GM19025 (cell line): Measurements from ENCODE around the gene CYP27C1.
"Not testable (repeated sequence)": the region's sequence is repeated elsewhere in the genome, so short reads cannot be mapped to it uniquely, and the experiment has no call there.

Source experiments
- ATAC-seq: cut with Tn5 transposase; IDR thresholded peaks from one replicate; pipeline ENCODE4 v1.9.1; 2021; ENCODE audit warnings: mild to moderate bottlenecking, low read depth, moderate library complexity; ENCODE audit not compliant: unreplicated experiment

Gene CYP27C1

DNA sequence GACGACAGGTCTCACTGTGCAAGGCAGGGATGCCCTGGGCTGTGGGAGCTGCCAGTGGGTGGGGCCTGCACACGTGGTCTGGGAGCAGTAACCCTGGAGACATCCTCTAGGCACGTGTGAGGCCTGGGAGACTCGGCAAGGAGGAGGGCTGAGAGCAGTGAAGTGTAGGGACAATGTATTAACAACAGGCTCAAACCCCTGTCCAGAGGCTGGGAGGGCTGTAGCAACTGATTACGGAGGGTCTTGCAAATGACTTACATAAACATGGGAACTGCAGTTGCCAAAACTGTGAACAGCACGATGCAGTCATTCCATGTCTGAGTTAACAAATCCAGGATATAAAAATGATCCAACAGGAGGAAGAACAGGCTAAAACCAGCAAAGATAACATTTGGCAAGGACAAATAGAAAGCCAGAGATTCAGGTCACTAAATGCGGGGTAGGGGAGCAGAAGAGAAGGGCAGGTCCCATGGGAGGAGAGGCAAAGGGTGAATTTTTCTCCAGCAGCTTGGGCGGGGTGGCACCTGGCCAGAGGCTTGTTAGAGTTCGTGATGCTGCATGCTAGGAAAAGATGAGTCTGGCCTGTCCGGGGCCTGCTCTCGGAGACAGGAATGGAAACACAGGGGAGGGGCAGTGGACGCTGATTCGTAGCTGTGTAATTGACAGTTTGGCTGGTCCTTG, 44.9 kb downstream of the CYP27C1 start:
- ATAC-seq, result no peak

DNA sequence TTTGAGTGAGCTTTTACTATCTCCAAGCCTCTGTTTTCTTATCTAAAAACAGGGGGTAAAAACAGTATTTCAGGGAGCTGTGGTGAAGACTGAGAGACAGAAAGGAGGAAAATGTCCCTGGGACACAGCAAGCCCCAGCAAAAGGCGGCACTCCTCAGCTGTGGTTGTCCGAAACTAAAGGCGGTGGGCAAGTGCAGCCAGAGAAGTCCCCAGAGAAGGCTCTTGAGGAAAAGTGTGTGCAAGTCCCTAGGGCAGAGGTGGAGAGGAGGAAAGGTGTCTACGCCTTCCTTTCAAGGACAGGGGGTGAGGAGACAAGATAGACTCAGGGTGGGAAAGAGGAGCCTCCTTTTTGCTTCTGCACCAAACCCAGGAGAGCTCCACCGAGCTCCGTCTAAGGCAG, 45.5 kb downstream of the CYP27C1 start:
- no peak for ATAC-seq

DNA sequence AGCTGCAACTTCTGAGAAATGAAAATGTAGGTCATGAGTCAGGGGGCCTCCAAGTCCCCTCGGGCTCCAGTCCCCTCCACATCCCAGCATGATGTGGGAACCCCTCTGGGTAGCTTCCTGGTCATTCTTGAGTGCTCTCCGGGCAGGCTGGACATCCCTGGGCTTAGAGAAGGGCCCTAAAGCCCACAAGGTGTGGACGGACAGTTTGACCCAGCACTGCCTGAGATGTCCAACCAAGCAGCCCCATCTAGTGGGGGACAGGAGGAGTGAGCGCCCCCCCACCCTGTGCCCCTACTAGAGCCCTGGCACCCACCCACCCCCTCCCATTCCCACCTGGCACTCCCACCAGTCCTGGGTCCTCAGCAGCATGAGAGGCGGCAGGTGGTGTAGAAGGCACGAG, 46.0 kb downstream of the CYP27C1 start:
- ATAC-seq, result no peak

DNA sequence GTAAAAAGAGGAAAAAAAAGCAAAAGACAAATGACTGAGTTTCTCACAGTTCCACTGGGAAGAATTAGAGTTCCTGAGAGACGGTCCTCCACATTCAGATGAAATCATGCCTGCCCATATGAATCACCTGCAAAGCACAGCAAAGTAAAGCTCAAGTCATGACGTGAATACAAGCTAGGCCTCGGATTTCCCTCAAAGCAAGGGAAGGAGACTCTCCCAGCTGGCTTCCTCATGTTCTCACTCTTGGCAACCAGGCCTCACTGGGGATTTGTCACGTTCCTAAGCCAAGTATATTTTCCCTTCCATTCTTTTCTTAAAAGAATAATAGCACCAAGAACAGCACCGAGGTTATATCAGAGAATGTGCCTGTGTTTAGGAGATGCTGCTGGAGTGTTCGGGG, 47.0 kb downstream of the CYP27C1 start:
- no peak for ATAC-seq

DNA sequence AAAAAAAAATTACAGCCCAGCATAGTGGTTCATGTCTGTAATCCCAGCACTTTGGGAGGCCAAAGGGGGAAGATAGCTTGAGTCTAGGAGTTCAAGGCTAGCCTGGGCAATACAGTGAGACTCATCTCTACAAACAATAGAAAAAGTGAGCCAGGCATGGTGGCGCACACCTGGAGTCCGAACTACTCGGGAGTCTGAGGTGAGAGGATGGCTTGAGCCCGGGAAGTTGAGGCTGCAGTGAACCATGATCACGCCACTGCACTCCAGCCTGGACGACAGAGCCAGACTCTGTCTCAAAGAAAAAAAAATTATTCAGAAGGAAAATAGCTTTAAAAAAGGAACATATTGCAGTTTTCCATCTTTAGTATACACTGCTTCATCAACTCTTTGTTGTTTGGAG, 47.8 kb downstream of the CYP27C1 start:
- ATAC-seq, result no peak

DNA sequence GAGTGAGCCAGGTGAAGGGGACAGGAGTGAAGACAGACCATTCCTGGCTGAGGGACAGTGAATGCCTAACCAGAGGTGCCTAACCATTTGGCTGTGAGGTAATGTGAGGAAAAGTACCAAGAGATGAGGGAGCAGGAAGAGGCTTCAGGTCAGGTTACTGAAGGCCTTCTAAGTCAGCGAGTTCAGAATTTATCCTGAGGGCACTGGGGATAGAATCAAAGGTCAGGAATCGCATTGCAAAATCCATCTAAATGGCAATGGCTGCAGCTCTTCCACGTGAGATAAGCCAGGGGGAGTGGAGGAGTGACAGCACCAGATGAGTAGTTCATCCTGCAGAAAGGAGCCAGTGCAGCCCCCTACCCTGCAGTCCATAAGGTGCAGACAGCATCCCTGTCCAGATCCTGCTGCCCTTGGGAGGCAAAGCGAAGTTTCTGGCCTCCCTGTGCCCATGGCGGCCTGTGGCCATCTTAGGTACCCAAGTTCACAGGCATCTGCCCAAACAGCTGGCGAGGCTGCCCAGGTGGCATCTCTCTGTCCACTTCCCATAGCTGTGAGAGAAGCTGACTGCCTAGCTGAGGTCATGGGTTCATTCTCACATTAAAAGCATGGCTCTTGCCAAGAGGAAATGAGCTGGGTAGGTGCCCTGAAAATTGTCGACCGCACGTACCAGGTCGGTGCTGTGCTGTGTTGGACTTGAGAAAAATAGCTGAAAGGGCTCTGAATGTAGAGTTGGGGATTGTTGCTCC, 49.5 kb downstream of the CYP27C1 start:
- no peak for ATAC-seq

DNA sequence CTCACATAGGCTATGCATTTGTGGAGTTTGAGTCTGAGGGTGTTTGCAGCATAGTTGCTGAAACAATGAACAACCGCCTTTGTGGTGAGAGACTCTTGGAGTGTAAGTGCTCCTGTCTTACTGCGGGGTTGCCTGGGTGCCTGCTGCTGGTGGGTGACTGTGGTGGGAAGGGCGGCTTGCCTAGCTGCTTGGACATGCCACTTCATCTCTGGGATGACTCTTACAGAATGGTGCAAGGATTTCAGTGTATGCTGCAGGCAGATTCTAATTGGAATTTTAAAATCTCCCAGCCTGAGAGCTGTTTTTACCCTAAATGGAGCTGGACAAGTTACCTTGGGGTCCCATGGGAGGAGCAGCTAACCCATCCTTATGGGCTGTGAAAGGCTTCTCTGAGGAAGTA, 50.1 kb downstream of the CYP27C1 start:
- ATAC-seq, result no peak

DNA sequence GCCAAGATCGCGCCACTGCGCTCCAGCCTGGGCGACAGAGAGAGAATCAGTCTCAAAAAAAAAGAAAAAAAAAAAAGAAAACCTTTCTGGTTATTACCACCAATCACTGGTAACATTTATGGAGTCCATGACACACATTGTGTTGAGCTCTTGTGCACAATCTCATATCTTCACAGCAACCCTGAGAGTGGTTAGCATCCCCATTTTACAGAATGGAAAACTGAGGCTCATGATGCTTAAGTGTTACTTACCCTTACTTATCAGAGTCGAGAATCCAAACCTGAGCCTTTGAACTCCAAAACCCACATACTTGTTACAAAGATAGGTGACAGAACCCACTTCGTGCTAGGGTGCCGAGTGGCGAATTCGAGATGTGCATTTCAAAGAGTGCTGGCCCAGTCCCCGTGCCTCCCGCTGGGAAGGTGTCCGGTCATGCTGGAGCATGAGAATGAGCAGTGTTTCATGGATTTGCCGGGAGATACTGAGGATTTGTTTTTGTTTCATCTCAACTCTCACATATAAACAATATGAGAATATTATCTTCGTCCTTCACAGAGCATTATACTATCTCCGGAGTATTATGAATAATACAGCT, 50.9 kb downstream of the CYP27C1 start:
- ATAC-seq, result no peak

DNA sequence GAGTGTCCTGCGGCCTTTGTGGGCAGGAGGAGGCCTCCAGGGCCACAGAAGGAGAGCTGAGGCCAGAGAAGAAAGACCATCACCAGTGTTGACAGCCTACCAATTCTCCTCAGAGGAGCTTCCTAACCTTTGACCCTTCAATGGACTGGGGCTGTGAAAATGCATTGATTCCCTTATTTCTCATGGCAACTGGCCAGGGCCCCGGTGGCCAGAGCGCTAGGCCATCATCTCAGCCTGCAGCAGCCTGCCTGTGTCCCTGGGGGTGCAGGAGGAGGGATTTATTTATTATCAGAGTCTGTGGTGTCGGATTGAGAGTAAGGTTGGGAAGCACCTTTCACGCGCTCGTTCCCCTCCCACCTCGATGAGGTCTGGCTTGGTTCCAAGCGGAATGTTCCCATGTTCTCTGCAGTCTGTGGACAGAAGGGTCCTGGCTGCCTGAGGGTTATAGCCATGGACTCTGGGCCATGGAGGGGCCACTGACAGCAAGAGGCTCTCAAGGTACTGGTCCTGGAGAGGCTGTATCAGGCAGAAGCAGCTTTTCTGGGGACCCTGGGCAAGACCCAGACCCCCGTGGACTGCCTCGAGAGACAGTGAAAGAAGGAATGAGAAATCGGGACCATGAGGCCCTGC, 53.8 kb downstream of the CYP27C1 start:
- ATAC-seq, result no peak

DNA sequence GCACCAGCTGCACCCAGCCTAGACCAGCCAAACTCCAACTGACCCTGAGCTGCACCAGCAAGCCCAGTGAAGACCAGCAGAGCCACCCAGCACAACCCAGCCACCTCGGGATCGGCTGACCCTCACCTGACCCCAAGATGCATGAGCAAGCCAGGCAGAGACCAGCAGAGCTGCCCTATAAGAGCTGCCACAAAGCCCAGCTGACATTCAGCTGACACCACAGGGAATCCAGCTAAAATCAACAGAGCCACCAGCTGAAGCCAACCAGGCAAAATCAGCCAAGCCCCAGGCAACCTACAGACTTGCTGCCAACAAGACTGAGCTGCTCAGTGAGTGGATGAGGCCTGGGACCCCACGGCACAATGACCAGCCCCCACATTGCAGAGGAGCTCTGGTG, 54.6 kb downstream of the CYP27C1 start:
- no peak for ATAC-seq

DNA sequence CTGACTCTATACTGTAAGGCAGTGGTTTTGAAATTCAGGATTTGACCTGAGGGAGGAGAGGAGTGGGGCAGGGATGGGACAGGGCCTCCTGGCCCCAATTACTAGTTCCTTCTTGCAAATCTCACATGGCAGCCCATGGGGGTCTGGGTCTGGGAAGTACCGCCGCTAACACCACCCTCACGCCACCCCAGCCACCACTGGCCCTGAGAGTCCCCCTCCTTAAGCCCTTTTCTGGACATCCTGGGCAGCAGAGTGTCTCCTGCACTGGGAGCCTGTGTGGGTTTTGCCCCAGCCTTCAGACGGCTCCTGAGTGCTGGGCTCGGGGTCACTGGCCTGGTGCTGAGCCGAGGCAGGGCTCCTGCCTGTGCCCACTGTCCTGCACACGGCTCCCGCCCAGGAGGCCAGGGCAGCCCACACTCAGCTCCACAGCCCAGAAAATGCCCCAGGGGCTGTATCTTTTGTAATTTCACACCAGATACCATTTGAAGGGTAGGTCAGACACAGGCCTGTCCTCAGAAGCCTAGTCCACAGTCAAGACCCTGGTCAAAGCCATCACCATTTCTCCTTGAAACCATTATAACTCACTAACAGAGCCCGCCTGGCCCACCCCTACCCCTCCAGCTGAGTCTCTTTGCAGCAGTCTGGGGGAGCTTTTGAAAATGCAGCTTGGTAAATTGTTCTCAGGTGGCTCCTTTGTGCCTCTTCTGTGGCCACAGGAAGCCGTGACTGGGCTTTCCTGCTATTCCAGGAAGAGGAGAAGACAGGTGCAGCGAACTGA, 55.1 kb downstream of the CYP27C1 start:
- ATAC-seq, result no peak

DNA sequence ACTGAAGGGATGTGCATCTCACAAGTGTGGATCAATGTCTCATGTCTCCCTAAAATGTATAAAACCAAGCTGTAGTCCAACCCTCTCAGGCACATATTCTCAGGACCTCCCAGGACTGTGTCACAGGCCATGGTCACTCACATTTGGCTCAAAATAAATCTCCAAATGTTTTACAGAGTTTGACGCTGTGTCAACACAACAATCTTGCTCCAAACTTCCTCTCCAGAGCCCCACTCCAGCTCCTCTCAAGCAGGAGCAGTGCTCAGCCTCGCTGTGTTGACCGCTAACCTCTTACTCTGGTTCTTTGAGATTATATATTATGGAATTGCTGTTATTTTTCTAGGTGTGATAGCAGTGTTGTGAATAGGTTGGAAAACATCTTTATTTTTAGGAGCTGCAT, 56.2 kb downstream of the CYP27C1 start:
- no peak for ATAC-seq

DNA sequence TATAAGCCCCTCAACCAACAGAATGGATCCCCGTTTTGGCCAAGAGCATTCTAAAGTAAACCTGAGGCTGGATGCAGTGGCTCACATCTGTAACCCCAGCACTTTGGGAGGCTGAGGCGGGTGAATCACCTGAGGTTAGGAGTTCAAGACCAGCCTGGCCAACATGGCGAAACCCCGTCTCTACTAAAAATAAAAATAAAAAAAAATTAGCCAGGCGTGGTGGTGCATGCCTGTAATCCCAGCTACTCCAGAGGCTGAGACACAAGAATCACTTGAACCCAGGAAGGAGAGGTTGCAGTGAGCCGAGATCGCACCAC, 57.1 kb downstream of the CYP27C1 start:
- ATAC-seq, result not testable (repeated sequence)

DNA sequence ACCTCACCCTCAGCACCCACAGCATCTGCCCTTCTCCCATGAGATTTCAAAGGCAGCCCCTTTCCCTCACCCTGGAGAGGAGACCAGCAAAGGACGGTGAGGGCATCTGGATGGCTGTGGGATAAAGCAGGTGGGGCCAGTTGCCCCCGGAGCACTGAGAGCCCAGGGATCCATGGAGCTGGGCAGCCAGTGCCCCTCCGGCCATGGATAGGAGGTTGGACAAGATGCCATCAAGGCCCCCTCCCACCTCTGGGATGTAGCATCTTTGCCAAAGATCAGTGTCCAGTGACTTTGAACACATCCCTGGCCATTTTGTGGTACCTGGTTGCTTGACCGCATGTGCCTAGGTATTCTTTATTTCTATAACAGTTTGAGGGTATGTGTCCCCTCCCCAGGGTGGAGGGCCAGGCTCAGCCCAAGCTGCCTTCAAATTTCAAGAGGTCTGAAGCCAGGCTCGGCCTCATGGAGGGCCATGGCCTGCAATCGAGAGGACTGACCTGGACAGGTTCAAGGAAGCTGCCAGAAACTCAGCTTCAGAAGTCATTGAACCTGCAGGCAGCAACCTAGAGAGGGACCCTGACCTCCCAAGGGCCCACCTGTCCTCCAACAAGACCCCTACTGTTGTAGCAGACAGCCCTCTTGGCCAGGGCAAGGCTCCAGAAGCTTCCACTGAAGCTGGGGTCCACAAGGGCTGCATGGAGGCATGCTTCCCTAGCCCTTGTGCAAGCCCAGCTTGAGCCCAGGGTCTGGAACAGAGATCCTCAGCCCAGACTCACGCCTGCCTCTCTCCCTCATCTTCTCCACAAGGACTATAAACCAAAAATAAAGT, 57.6 kb downstream of the CYP27C1 start:
- ATAC-seq, result no peak

DNA sequence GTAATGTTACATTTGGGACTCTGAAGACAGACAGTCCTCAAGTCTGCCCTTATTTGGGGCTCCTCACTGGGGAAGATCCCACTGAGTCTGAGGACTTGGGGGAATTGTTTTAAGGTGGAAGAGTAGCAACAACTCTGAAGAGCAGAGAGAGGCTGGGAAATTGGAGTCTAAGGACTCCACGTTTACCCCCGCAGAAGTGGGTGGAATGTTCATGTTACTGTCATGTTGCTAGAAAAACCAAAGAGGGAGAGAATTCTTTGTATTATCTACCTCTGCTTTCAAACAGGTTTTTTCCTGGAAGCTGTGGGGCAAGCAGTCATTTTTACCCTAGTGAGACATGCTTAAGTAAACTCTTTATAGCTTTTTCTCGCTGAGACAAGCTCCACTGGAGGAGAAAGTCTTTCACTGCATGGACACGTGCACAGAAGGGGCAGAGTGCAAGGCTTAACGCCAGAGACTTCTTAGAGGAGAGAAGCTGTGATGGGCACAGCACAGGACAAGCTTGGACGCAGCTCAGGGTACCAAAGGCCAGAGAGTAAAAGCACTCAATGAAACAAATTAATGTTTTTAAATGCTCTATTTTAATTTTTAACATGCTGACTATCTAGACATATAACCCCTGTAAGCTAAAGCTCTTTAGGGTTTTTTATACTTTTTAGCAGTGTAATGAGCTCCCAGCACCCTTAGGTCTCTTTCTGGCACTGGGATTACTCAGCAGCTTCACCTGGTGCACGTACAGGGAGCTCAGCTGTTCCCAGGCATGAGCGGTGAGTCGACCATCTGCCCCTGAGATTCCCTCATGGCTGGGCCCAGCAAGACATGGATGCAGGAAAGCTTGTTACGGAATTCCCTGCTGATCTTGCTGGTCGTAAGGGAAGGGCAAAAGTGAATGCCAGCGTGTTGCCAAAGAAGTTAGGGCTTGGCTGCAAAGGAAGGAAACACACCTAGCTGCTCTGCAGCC, 58.6 kb downstream of the CYP27C1 start:
- no peak for ATAC-seq

DNA sequence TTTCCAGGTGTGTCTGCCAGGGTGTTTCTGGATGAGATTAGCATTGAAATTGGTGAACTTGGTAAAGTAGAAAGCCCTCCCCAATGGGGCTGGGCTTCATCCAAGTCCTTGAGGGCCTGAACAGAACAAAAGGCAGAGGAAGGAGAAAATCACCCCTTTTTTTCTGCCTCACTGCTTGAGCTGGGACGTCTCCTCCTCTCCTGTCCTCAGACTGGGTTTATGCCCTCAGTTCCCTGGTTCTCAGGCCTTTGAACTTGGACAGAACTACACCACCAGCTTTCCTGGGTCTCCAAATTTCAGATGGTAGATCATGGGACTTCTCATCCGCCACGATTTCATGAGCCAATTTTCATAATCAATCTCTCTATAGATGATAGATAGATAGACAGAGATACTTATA, 59.4 kb downstream of the CYP27C1 start:
- ATAC-seq, result no peak

DNA sequence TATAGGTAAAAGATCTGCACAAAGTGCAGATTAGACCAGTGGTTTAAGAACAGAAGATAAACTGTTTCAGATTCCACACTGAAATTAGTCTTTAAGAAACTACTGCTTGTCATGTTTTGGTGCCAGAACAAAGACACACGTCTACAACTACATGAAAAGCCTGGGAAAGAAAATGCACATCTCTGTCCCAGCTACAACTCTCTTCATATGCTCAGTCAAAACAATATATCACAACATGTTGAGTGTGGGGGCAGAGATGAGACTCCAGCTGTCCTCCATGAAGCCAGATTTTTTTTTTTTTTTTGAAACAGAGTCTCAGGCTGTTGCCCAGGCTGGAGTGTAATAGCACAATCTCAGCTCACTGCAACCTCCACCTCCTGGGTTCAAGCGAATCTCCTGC, 60.6 kb downstream of the CYP27C1 start:
- no peak for ATAC-seq

DNA sequence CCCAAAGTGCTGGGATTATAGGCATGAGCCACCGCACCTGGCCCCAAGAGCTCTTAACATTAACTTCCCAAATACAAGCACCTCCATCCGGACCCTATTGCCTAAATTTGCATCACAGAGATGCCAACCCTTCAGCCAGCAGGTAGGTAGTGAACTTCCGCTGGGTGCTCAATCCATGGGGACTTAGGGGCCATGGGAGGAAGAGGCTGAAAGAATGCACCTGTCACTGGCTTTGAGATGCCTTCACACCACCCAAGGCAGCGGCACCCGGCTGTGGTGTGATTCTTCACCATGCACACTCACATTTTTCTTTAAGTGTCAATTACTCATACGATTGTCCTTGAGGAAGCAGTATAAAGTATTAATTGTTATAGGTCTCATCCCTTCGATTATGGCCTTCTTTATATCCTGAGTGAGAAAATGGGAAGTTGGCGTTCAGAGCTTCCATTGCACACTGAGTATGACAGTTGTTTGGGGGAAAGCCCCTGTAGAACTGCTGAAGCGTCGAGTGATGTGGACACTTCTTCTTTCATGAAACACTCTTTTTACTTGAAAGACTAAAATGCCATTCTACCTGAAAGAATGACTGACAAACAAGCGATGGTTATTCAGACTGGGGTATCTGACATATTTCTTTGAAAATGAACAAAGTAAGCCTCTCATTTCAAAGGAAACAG, 61.3 kb downstream of the CYP27C1 start:
- no peak for ATAC-seq
